Transverse colon (tissue), 3 donors: ENCODE data around the gene FER.

Experiments
- CTCF ChIP-seq, 5 experiments: fragments of 200-600 bp in 3 of 5; fragments of 450-650 bp in 2 of 5; sonication (generic) in 3 of 5; IDR thresholded peaks; 1 replicate in 2 of 5; 2 replicates in 3 of 5; pipeline ENCODE4 v1.5.1; 2016 to 2017; ENCODE audit warnings: antibody characterized with exemption in 5 of 5, inconsistent platforms in 3 of 5, mild to moderate bottlenecking in 2 of 5, moderate library complexity in 1 of 5
- POLR2A ChIP-seq: fragments of 450-650 bp; IDR thresholded peaks from one replicate; pipeline ENCODE4 v1.6.1; 2016; ENCODE audit warnings: antibody characterized with exemption, mild to moderate bottlenecking, moderate library complexity

- TF ChIP-seq POLR2A (no peak), CTCF (IDR thresholded peaks at IDR 0.05) (no peak)
These were observed at the start of gene FER for GRCh38 chr5:108747774-108748400.
